Thoracic aorta (tissue), 2 donors: ENCODE data around the gene RUFY4. TPM values are rescaled to one million over a fixed set of nuclear protein-coding genes. Genes with fewer than 3 reads are reported as not detected.

Experiments
- ATAC-seq: fragments of 150-250 bp; one replicate; pipeline ENCODE4 v1.8.0; 2017; ENCODE audit warnings: low read depth; ENCODE audit not compliant: insufficient number of reproducible peaks, low FRiP score
- DNase-seq: peaks from one replicate; pipeline ENCODE4 v3.0.0-alpha.2; 2020; ENCODE audit warnings: low spot score
- H3K27ac ChIP-seq, 2 donors: fragments of 200-600 bp; sonication (generic); 1 replicate in 1 of 2; 2 replicates in 1 of 2; pipeline ENCODE4 v1.5.1; 2016; ENCODE audit warnings: mild to moderate bottlenecking in 2 of 2, moderate library complexity in 2 of 2
- H3K27me3 ChIP-seq: fragments of 200-600 bp; sonication (generic); replicated peaks from 2 replicates; pipeline ENCODE4 v1.6.0; 2016; ENCODE audit warnings: mild to moderate bottlenecking; ENCODE audit not compliant: insufficient read depth
- H3K36me3 ChIP-seq: fragments of 200-600 bp; sonication (generic); one replicate; pipeline ENCODE4 v1.5.1; 2016
- H3K4me1 ChIP-seq, 2 donors: fragments of 200-600 bp; sonication (generic); 1 replicate in 1 of 2; 2 replicates in 1 of 2; pipeline versions ENCODE4 v1.5.1 to v1.6.0; 2016; ENCODE audit warnings: low read depth in 2 of 2, mild to moderate bottlenecking in 1 of 2; ENCODE audit not compliant: control insufficient read depth in 1 of 2
- H3K4me3 ChIP-seq: fragments of 200-600 bp; sonication (generic); 2 replicates; pipeline ENCODE4 v1.5.1; 2016; ENCODE audit warnings: mild to moderate bottlenecking
- H3K9me3 ChIP-seq: fragments of 200-600 bp; sonication (generic); 2 replicates; pipeline ENCODE4 v1.5.1; 2016
- total RNA-seq, 2 donors: library from RNA; depleted of rRNA; stranded (reverse); fragments of >200 nt; gene quantifications; one replicate each; pipeline versions ENCODE4 v1.1.0 to v1.2.3, GENCODE V29; 2016
- TF ChIP-seq, protein P1 (sequence below): fragments of 200-600 bp; sonication (generic); IDR thresholded peaks from one replicate; pipeline ENCODE4 v1.5.1; 2019; ENCODE audit warnings: antibody characterized with exemption

The RUFY4 gene
- total RNA-seq, 2 donors from 2014 or later, result 0.68 TPM; not detected in 1

DNA sequence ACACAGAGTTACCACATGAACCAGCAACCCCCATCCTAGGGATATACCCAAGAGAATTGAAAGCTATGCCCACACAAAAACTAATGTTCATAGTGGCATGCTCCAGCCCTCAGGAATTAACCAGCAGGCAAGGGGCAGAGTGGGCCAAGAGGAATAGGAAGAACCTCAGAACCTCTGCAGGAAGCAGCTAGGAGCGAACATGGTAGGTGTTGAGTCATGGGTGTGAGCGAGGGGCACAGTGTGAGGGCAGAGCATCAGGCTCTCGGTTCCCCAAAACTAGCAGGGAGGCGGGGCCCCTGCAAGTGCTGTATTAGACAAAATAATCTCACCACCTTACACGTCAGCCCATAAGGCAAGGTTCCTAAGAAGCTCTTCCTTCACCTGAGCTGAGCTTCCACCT lies 5.6 kb upstream of the RUFY4 start:
- Histone ChIP-seq H3K4me3 (no peak overlapping the region), H3K27ac (no peak overlapping the region), H3K4me1 (peaks cover 0 to 4% of the 10 kb centered on the region in 2 donors), H3K9me3 (no peaks in the 10 kb centered on the region), H3K36me3 (no peaks in the 10 kb centered on the region), H3K27me3 (no peaks in the 10 kb centered on the region)
- DNase-seq (no peak), ATAC-seq (no peak)
- TF ChIP-seq, protein P1, sequence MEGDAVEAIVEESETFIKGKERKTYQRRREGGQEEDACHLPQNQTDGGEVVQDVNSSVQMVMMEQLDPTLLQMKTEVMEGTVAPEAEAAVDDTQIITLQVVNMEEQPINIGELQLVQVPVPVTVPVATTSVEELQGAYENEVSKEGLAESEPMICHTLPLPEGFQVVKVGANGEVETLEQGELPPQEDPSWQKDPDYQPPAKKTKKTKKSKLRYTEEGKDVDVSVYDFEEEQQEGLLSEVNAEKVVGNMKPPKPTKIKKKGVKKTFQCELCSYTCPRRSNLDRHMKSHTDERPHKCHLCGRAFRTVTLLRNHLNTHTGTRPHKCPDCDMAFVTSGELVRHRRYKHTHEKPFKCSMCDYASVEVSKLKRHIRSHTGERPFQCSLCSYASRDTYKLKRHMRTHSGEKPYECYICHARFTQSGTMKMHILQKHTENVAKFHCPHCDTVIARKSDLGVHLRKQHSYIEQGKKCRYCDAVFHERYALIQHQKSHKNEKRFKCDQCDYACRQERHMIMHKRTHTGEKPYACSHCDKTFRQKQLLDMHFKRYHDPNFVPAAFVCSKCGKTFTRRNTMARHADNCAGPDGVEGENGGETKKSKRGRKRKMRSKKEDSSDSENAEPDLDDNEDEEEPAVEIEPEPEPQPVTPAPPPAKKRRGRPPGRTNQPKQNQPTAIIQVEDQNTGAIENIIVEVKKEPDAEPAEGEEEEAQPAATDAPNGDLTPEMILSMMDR, result no peak

DNA sequence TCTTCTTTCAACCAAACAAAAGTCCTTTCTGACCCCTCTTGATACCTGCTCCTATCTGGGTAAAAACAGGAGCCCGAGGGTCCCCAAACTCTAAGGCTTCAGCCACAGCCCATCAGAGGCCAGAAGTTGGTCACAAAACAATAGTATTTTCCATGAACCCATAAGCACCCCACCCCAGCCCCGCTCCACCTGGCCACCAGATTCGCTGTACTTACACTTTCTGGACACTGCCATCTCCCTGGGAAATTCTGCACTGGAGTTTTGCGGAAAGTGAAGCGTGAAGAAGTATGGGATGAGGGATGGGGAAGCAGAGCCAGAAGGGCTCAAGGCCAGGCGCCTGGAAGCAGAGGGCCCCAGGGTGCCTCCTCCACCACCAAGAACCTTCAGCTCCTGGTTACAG lies 5.2 kb upstream of the RUFY4 start:
- Histone ChIP-seq H3K27me3 (no peaks in the 10 kb centered on the region), H3K4me1 (peaks cover 0 to 6% of the 10 kb centered on the region in 2 donors), H3K4me3 (no peak overlapping the region), H3K9me3 (no peaks in the 10 kb centered on the region), H3K27ac (no peak overlapping the region), H3K36me3 (no peaks in the 10 kb centered on the region)
- ATAC-seq (no peak), DNase-seq (no peak)
- TF ChIP-seq, protein P1, result no peak

GRCh38 chr2:218065239-218066006 lies 3.6 kb upstream of the RUFY4 start:
- DNase-seq, result no peak
- no peak overlapping the region for H3K27ac ChIP-seq
- TF ChIP-seq, protein P1, result no peak
- no peak overlapping the region for H3K4me3 ChIP-seq
- H3K4me1 ChIP-seq, result peaks cover 0 to 6% of the 10 kb centered on the region in 2 donors
- ATAC-seq, result no peak
- H3K36me3 ChIP-seq, result no peaks in the 10 kb centered on the region
- H3K27me3 ChIP-seq, result no peaks in the 10 kb centered on the region
- no peaks in the 10 kb centered on the region for H3K9me3 ChIP-seq

GRCh38 chr2:218066926-218067515 lies 2.0 kb upstream of the RUFY4 start:
- H3K36me3 ChIP-seq, result no peaks in the 10 kb centered on the region
- TF ChIP-seq, protein P1, result no peak
- H3K4me1 ChIP-seq, result peaks cover 0 to 6% of the 10 kb centered on the region in 2 donors
- no peaks in the 10 kb centered on the region for H3K27me3 ChIP-seq
- ATAC-seq (no peak), DNase-seq (no peak)
- no peak overlapping the region for H3K27ac ChIP-seq
- no peak overlapping the region for H3K4me3 ChIP-seq
- H3K9me3 ChIP-seq, result no peaks in the 10 kb centered on the region

GRCh38 chr2:218067523-218067922 lies 1.5 kb upstream of the RUFY4 start:
- DNase-seq, result no peak

More at GRCh38 chr2:218067523-218067922, 1.5 kb upstream of the RUFY4 start:
- Histone ChIP-seq H3K27me3 (no peaks in the 10 kb centered on the region), H3K4me1 (peaks cover 0 to 6% of the 10 kb centered on the region in 2 donors), H3K36me3 (no peaks in the 10 kb centered on the region), H3K4me3 (no peak overlapping the region), H3K9me3 (no peaks in the 10 kb centered on the region), H3K27ac (no peak overlapping the region)
- no peak for ATAC-seq
- TF ChIP-seq, protein P1, result no peak
